Chondrocyte (in vitro differentiated cells): ENCODE data around the gene SGMS1. TPM values are rescaled to one million over a fixed set of nuclear protein-coding genes. Genes with fewer than 3 reads are reported as not detected.
"Not testable (repeated sequence)": the region's sequence is repeated elsewhere in the genome, so short reads cannot be mapped to it uniquely, and the experiment has no call there.

Source experiments
- DNase-seq: peaks from one replicate; pipeline ENCODE4 v3.0.0; 2021; ENCODE audit warnings: mixed read lengths, low spot score
- H3K27ac Mint-ChIP-seq: one replicate; pipeline ENCODE4 v1.8.0; 2021; ENCODE audit warnings: mild to moderate bottlenecking, moderate library complexity, mixed read lengths; ENCODE audit not compliant: unreplicated experiment
- H3K27me3 Mint-ChIP-seq: 2 replicates; pipeline ENCODE4 v1.8.0; 2021; ENCODE audit warnings: low read depth, mixed read lengths
- H3K36me3 Mint-ChIP-seq: 2 replicates; pipeline ENCODE4 v1.8.0; 2021; ENCODE audit warnings: low read depth, mixed read lengths
- H3K4me1 Mint-ChIP-seq: 2 replicates; pipeline ENCODE4 v1.8.0; 2021; ENCODE audit warnings: low read depth, mild to moderate bottlenecking, mixed read lengths
- H3K4me3 Mint-ChIP-seq: one replicate; pipeline ENCODE4 v1.8.0; 2021; ENCODE audit warnings: mild to moderate bottlenecking, moderate library complexity, mixed read lengths; ENCODE audit not compliant: unreplicated experiment
- H3K9me3 Mint-ChIP-seq: 2 replicates; pipeline ENCODE4 v1.8.0; 2021; ENCODE audit warnings: low read depth, mixed read lengths
- CTCF ChIP-seq: fragments of 200-600 bp; sonication (generic); IDR thresholded peaks from 2 replicates; pipeline ENCODE4 v1.5.0; 2021; ENCODE audit warnings: antibody characterized with exemption, mild to moderate bottlenecking, moderate library complexity
- total RNA-seq: library from RNA; stranded (reverse); gene quantifications from 3 replicates; pipeline ENCODE4 v1.2.1, GENCODE V29; 2021

SGMS1 gene
- total RNA-seq, 1 donor from 2014 or later: 27.1 TPM

DNA sequence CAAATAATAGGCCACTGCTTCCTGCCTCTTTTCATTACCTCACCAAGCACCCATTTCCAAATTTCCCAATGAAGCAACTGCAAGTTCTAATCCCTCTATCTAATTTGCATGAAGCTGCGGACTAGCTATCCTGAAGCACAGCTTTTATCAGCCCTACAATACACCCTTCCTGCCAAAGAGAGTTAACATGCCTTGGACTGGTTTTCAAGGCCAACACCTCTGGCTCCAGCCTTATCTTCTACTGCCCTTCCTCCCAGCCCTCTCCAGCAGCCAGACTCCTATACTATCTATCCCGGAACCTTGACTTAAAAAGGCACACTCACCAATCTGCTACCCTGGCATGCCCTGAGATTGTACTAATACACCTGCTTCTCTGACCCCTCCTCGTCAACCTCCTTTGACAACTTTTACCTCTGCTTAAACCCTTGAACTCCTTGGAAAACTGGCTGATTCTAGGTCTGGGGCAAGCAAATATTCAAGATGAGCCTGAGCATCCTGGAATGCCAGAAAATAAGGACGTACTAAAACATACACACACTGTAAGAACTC lies 73.4 kb downstream of the SGMS1 start:
- Mint-ChIP-seq H3K9me3 (peaks cover 6% of the 10 kb centered on the region), H3K27me3 (no peaks in the 10 kb centered on the region), H3K4me3 (no peak overlapping the region), H3K4me1 (peaks cover 27% of the 10 kb centered on the region), H3K36me3 (peaks cover 6% of the 10 kb centered on the region), H3K27ac (no peak overlapping the region)
- TF ChIP-seq CTCF: no peak
- DNase-seq: no peak

DNA sequence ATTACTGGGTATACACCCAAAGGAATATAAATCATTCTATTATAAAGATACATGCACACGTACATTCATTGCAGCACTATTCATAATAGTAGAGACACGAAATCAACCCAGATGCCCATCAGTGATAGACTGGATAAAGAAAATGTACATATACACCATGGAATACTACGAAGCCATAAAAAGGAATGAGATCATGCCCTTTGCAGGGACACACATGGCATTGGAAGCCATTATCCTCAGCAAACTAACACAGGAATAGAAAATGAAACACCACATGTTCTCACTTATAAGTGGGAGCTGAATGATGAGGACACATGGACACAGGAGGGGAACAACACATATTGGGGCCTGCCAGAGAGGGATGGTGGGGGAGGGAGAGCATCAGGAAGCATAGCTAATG lies 74.6 kb downstream of the SGMS1 start:
- H3K9me3 Mint-ChIP-seq, H3K4me3 Mint-ChIP-seq, DNase-seq, H3K27me3 Mint-ChIP-seq, H3K36me3 Mint-ChIP-seq, H3K27ac Mint-ChIP-seq: not testable (repeated sequence)
- H3K4me1 Mint-ChIP-seq: peaks cover 15% of the 10 kb centered on the region

GRCh38 chr10:50548481-50548880 lies 75.3 kb downstream of the SGMS1 start:
- not testable (repeated sequence) for H3K27me3 Mint-ChIP-seq, H3K9me3 Mint-ChIP-seq, H3K27ac Mint-ChIP-seq, DNase-seq, H3K36me3 Mint-ChIP-seq, H3K4me3 Mint-ChIP-seq
- H3K4me1 Mint-ChIP-seq: peaks cover 10% of the 10 kb centered on the region

GRCh38 chr10:50546287-50546686 lies 77.5 kb downstream of the SGMS1 start:
- H3K9me3 Mint-ChIP-seq, H3K4me1 Mint-ChIP-seq, H3K27ac Mint-ChIP-seq, H3K4me3 Mint-ChIP-seq, H3K27me3 Mint-ChIP-seq, H3K36me3 Mint-ChIP-seq, DNase-seq: not testable (repeated sequence)

DNA sequence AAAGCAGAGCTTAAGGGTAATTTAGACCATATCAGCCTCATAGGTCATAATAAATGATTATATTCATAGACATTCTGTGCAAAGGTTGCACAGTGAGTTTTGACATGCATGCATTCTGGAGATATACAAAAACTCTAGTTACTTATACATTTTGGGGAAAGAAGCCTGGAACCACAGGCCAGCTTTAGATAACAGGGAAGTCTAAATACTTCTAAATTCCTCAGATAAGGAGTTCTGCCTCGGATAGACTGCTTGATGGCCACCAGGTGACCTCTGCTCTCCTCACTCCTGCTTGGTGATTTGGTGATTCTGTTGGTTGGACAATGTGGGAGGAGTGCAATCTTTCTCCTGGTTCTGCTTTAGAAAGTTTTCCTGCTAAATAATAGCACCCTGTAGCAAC lies 77.9 kb downstream of the SGMS1 start:
- Mint-ChIP-seq H3K36me3 (peaks cover 6% of the 10 kb centered on the region), H3K27ac (no peak overlapping the region), H3K9me3 (peaks cover 6% of the 10 kb centered on the region), H3K4me1 (peaks cover 5% of the 10 kb centered on the region), H3K27me3 (no peaks in the 10 kb centered on the region), H3K4me3 (no peak overlapping the region)
- no peak for TF ChIP-seq CTCF
- no peak for DNase-seq

DNA sequence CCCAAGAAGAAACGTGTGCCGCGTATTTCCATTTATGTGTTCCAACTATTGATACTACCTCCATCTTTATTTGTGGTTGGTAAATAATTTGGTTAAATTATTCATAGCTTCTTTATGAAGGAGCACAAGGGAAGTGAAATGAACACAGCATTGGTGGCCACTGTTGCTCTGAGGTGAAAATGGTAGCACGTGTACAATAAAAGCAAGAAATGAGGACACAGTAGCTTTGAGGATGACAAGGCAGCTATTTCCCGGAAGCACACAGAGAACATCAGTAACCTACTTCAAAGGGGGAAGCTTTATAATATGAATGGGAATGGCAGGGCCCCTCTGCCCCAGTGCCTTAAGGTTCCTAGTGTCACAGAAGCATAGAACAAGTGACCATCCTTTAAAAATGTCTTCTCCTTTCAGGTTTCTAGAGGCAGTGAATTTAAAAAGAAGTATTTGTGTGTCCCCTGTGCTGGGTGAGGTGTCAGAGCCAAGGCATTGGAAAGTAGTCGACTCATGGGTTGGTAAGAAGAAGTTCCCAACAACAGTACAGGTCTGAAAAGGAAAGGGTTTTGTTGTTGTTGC lies 78.8 kb downstream of the SGMS1 start:
- Mint-ChIP-seq H3K4me3 (no peak overlapping the region), H3K27me3 (no peaks in the 10 kb centered on the region), H3K27ac (no peak overlapping the region), H3K4me1 (peaks cover 5% of the 10 kb centered on the region), H3K9me3 (peaks cover 6% of the 10 kb centered on the region), H3K36me3 (peaks cover 6% of the 10 kb centered on the region)
- DNase-seq: no peak
- no peak for TF ChIP-seq CTCF
